K562 (cell line): Measurements from ENCODE around the gene ANO8. TPM values are rescaled to one million over a fixed set of nuclear protein-coding genes. Genes with fewer than 3 reads are reported as not detected.
A peak's percentile ranks its signal among the peaks of the same experiment; 100 is the strongest.

Experiments used
- ARHGAP35 ChIP-seq: fragments of 450-650 bp; IDR thresholded peaks from 2 replicates; pipeline ENCODE4 v1.6.1; 2018; ENCODE audit not compliant: partially characterized antibody
- ATF2 ChIP-seq: sonication (generic); formaldehyde crosslinking; IDR thresholded peaks from 2 replicates; pipeline ENCODE4 v1.8.1; 2022; ENCODE audit warnings: missing genetic modification reagents
- DDX20 ChIP-seq: fragments of 450-650 bp; IDR thresholded peaks from 2 replicates; pipeline ENCODE4 v1.6.1; 2016; ENCODE audit warnings: missing genetic modification characterization, low read depth, mild to moderate bottlenecking, missing compliant biosample characterization, moderate library complexity
- GTF2E2 ChIP-seq: fragments of 200-800 bp; sonication (Bioruptor generic); IDR thresholded peaks from 2 replicates; pipeline ENCODE4 v1.6.1; 2016; ENCODE audit warnings: missing genetic modification characterization, missing compliant biosample characterization
- MBD1 ChIP-seq: fragments of 250-450 bp; sonication (Bioruptor Pico); IDR thresholded peaks from 2 replicates; pipeline ENCODE4 v1.8.0; 2022; ENCODE audit warnings: inconsistent platforms
- RAD21 ChIP-seq, 2 experiments: fragments of 250-450 bp in 1 of 2; fragments of 450-650 bp in 1 of 2; sonication (Bioruptor Pico) in 1 of 2; formaldehyde crosslinking in 1 of 2; IDR thresholded peaks in 1 of 2; conservative IDR thresholded peaks in 1 of 2; 2 replicates each; pipeline versions ENCODE4 v1.4.0 to v1.8.0; 2020 to 2022; ENCODE audit warnings: mild to moderate bottlenecking in 2 of 2, moderate library complexity in 1 of 2
- TAF15 ChIP-seq: fragments of 200-400 bp; formaldehyde crosslinking; IDR thresholded peaks from 2 replicates; pipeline ENCODE4 v1.6.1; 2017; ENCODE audit warnings: mild to moderate bottlenecking, low read depth, low read length, moderate library complexity
- WHSC1 ChIP-seq: IDR thresholded peaks from one replicate; pipeline ENCODE4 v1.6.1; 2012; ENCODE audit warnings: low read length, control low read depth, inconsistent platforms
- ZBTB17 ChIP-seq: fragments of 450-650 bp; formaldehyde crosslinking; IDR thresholded peaks from 2 replicates; pipeline ENCODE4 v1.4.0; 2020; ENCODE audit warnings: mild to moderate bottlenecking
- ZC3H8 ChIP-seq: fragments of 450-650 bp; IDR thresholded peaks from 2 replicates; pipeline ENCODE4 v1.6.1; 2017
- ZNF740 ChIP-seq, 3 experiments: fragments of 200-800 bp in 1 of 3; sonication (Bioruptor generic) in 1 of 3; sonication (generic) in 1 of 3; formaldehyde crosslinking in 1 of 3; IDR thresholded peaks; 2 replicates each; pipeline versions ENCODE4 v1.6.1 to v1.8.0; 2016 to 2022; ENCODE audit warnings: mild to moderate bottlenecking in 2 of 3, missing compliant biosample characterization in 2 of 3, missing genetic modification characterization in 2 of 3, missing genetic modification reagents in 1 of 3
- polyA plus RNA-seq, 8 experiments: library from polyadenylated mRNA; depleted of rRNA in 4 of 8; stranded (reverse) in 5 of 8; unstranded in 3 of 8; fragments of >200 nt; fragmentation: Nextera tagmentation in 2 of 8; fragmentation: Illumina TruSeq in 1 of 8; extraction: Ambion mirVana in 2 of 8; extraction: Trizol in 1 of 8; gene quantifications; 2 replicates each; pipeline versions ENCODE4 v1.2.1 to v1.2.3, GENCODE V29; 2011 to 2014; ENCODE audit warnings: inconsistent platforms in 1 of 8, missing spikeins in 1 of 8
- total RNA-seq, 7 experiments: library from RNA; depleted of rRNA in 6 of 7; stranded (reverse); fragments of >200 nt in 6 of 7; fragmentation: Illumina TruSeq in 2 of 7; extraction: Trizol in 2 of 7; gene quantifications; 2 replicates each; pipeline versions ENCODE4 v1.2.1 to v1.2.3, GENCODE V29; 2011 to 2021; ENCODE audit warnings: low replicate concordance in 1 of 7
- TF ChIP-seq, protein P1 (sequence below): fragments of 450-650 bp; IDR thresholded peaks from 2 replicates; pipeline ENCODE4 v1.6.1; 2016; ENCODE audit warnings: antibody characterized with exemption
- TF ChIP-seq, protein P2 (sequence below), 2 experiments: fragments of 450-650 bp in 1 of 2; sonication (generic) in 1 of 2; formaldehyde crosslinking; conservative IDR thresholded peaks; 2 replicates each; pipeline versions ENCODE4 v1.4.0 to v1.8.1; 2020 to 2022; ENCODE audit warnings: mild to moderate bottlenecking in 1 of 2, missing genetic modification reagents in 1 of 2
- TF ChIP-seq, protein P3 (sequence below), 2 experiments: fragments of 450-650 bp; IDR thresholded peaks; 2 replicates each; pipeline ENCODE4 v1.6.1; 2016
- TF ChIP-seq, protein P4 (sequence below): fragments of 250-450 bp; sonication (Bioruptor Pico); IDR thresholded peaks from 2 replicates; pipeline ENCODE4 v1.5.0; 2021

Gene ANO8
- total and polyA plus RNA-seq, 9 of the 15 experiments (the other 6 are each of a cell fraction or from before 2014, with no cell fraction given) = 0.07 to 7.6 (median 2.3) TPM; not detected in 1

- TF ChIP-seq WHSC1 (no peak), ZBTB17 (CRISPR knock-in tag) (no peak), TAF15 (no peak), ZNF740 (CRISPR knock-in tag; IDR thresholded peaks at IDR 0.05) (no peak), ZNF740 (tag; IDR thresholded peaks at IDR 0.05) (no peak), MBD1 (CRISPR knock-in tag) (no peak), ZC3H8 (no peak), DDX20 (tag) (no peak), GTF2E2 (tag) (no peak), ATF2 (CRISPR knock-in tag) (peak; percentile 99), ARHGAP35 (no peak), RAD21 (CRISPR knock-in tag; conservative IDR thresholded peaks at IDR 0.05 in 1 of 2, IDR thresholded peaks at IDR 0.05 in 1 of 2) (no peak)
- TF ChIP-seq, protein P1, sequence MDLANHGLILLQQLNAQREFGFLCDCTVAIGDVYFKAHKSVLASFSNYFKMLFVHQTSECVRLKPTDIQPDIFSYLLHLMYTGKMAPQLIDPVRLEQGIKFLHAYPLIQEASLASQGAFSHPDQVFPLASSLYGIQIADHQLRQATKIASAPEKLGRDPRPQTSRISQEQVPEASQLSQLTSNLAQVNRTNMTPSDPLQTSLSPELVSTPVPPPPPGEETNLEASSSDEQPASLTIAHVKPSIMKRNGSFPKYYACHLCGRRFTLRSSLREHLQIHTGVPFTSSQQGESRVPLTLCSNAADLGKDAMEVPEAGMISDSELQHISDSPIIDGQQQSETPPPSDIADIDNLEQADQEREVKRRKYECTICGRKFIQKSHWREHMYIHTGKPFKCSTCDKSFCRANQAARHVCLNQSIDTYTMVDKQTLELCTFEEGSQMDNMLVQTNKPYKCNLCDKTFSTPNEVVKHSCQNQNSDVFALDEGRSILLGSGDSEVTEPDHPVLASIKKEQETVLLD = peak; percentile 55; the same call in 1 of the 2 replicates
- TF ChIP-seq, protein P2, sequence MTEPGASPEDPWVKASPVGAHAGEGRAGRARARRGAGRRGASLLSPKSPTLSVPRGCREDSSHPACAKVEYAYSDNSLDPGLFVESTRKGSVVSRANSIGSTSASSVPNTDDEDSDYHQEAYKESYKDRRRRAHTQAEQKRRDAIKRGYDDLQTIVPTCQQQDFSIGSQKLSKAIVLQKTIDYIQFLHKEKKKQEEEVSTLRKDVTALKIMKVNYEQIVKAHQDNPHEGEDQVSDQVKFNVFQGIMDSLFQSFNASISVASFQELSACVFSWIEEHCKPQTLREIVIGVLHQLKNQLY (CRISPR knock-in tag; conservative IDR thresholded peaks at IDR 0.05) = no peak
- TF ChIP-seq, protein P3, sequence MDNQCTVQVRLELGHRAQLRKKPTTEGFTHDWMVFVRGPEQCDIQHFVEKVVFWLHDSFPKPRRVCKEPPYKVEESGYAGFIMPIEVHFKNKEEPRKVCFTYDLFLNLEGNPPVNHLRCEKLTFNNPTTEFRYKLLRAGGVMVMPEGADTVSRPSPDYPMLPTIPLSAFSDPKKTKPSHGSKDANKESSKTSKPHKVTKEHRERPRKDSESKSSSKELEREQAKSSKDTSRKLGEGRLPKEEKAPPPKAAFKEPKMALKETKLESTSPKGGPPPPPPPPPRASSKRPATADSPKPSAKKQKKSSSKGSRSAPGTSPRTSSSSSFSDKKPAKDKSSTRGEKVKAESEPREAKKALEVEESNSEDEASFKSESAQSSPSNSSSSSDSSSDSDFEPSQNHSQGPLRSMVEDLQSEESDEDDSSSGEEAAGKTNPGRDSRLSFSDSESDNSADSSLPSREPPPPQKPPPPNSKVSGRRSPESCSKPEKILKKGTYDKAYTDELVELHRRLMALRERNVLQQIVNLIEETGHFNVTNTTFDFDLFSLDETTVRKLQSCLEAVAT (IDR thresholded peaks at IDR 0.05) = no peak
- TF ChIP-seq, protein P4, sequence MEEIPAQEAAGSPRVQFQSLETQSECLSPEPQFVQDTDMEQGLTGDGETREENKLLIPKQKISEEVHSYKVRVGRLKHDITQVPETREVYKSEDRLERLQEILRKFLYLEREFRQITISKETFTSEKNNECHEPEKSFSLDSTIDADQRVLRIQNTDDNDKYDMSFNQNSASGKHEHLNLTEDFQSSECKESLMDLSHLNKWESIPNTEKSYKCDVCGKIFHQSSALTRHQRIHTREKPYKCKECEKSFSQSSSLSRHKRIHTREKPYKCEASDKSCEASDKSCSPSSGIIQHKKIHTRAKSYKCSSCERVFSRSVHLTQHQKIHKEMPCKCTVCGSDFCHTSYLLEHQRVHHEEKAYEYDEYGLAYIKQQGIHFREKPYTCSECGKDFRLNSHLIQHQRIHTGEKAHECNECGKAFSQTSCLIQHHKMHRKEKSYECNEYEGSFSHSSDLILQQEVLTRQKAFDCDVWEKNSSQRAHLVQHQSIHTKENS = no peak
These were observed 17.3 kb upstream of the ANO8 start (continued) for GRCh38 chr19:17351815-17352435.
